DMS153 (cell line): Measurements from ENCODE around the gene TRANK1.

Source experiments
- DNase-seq: peaks from one replicate; lab custom pipeline; 2025; lab: John Stamatoyannopoulos, UW

Gene TRANK1

DNA sequence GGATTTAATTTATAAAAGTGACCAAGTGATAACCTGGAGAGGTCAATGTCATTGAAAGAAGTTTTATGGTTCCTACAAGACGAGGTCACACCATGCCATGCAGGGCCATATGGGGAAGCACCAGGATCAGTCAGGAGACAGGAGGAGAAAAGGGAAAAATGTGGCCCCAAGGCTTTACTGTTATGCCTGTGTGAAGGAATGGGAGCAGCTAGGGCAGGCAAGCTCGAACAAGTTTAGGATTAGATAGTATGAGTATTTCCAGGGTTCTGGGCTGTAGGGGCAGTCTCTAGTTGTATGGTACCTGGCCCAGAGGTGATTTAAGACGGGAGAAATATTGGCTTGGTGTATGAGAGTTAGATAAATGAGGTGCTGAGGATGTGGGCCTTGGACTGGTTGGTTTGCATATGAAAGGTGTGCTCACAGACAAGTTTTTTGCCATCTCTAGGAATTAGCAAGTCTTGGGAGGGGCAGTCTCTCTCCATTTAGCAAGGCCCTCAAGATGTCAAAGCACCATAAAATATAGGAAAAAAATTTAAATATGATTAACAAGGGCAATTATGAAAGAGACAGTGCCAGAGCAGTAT, 144.2 kb downstream of the TRANK1 start:
- no peak for DNase-seq

DNA sequence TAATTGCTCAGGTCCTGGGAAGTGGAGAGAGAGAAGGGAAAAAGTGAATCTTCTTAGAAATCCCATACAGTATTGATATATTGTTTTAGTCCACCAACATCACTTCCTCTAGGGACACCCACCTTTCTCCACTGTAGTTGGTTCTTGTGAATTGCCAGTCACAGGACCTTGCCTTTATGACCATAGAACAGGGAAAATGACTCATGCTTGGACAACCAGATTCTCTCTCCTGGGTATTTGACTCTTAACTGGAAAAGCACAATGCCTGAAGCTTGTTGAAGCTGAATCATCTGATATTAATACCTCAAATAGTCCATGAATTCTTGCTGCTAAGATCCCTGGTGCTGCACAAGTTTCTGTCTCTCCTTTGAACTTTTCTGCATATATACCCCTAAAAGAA, 148.0 kb downstream of the TRANK1 start:
- no peak for DNase-seq

DNA sequence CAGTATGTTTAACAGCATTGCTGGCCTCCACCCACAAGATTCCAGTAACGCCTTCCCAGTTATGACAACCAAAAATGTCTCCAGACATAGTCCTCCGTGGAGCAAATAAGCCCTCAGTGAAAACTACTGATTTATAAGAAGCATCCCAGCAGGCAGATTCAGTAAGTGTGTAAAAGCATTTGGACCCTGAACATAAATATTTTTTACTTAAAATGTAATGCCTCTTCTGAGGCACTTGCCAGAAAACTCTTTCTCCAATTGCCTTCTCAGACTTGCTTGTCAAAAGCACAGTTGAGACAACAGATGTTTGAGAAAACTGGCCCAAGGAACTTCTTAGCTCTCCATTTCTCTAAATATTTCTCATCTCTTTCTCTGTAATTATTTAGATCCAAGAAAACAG, 148.7 kb downstream of the TRANK1 start:
- DNase-seq: no peak

DNA sequence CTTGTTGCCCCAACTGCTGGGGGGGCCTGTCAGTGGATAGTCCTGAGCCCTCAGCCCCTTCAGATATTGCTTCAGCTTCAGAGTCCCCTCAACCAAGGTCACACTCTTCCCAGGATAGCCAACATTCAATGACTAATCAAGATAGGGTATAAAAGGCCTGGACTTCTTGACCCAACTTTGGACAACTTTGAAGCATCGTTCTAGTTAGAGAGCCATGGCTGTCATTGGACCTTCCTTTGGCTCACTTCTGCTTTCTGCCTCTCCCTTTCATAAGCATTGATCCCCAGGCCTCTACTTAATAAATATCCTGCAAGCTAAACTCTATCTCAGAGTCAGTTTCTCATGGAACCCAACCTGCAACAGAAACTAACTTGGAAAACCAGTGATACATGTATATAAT, 149.2 kb downstream of the TRANK1 start:
- no peak for DNase-seq

DNA sequence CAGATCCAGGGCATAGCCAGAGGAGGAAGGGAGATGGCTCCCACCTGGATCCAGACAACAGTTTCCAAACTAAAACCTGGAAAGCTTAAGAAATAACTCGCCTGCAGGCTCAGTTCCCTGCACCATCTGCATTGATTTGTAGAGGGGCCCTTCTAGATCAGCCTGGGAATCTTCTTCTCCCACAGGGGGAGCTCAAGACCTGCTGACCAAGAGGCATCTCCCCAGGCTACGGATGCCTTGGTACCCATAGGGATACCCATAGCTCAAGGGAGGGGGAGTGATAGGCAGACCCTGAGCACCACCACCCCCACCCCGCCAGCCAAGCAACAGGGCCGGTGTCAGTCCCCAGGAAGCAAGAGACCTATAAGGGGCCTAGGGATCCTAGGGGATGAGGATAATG, 152.5 kb downstream of the TRANK1 start:
- DNase-seq: no peak

DNA sequence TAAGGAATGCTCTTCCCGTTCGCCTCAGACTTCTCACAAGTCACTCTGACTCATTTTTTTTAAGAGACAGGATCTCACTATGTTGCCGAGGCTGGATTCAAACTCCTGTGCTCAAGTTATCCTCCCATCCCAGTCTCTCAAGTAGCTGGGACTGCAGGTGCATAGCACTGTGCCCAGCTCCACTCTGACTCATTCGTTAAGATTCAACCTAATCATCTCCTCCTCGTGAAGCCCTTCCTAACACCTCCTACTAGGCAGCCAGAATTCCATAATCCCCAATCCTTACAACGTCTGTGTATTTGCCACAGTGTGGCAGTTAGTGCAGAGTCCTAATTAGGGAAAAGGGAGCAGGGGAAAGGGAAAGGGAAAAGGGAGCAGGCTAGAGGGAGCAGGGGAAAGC, 154.1 kb downstream of the TRANK1 start:
- DNase-seq: no peak

DNA sequence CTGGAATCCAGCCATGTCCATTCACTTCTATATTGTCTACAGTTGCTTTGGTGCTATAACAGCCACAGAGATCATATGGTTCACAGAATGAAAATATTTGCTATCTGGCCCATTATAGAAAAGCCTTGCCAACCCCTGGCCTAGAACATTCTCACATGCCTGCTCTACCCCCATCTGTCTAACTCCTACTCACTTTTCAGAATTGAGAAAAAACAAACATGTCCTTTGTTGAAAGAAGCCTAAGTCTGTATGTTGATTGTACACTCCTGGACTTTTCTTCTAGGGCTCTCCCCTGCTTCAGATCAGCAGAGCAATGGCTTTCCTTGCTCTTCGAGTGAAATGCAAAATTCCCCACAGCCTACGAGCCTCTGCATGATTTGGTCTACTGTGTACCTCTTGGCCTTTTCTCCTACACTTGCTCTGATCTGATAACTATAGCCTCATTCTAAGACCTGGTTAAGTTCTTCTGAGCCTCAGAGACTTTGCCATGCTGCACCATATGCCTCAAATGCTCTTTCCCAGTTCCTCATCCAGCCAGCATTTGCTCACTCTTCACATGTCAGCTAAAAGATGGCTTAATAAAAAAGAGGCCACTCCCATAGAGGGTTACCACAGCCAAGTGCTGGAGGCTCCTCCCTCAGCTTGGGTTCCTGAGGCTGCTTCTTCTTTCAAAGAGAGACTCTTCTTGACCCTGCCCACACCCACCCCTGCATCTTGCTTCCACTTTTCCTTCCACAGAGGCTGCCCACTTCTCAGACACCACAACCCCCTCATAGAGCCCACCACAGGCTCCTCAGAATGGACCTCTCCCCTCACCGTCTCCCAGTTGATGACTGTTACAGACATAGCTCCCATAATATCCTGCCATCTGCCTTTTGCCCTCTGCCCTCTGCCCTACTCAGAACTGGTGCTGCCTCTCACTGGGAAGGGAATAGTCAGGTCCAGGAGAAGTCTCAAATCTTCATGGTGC, 157.6 kb downstream of the TRANK1 start:
- DNase-seq: no peak

DNA sequence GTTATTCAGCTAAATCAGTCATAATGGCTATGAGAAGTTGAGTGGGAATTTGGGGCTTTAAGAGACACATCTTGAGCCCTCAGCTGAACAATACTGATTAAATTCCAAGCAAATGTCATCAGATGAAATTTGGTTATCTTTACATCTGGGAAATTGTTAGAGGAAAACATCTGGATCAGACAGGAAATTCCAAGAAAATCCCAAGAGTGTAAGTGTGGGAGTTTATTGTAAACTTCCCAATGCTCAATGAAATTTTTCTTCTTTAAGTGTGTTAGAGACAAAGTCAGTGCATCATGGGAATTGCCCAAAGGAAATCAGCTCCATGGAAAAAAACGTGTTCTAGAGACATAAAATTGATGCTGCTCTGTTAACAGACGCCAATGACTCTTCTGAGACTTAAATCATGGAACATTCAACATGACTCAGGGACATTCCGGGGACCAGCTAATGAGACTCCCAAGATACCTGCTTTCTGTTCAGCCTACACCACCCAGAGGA, 160.7 kb downstream of the TRANK1 start:
- DNase-seq: no peak

DNA sequence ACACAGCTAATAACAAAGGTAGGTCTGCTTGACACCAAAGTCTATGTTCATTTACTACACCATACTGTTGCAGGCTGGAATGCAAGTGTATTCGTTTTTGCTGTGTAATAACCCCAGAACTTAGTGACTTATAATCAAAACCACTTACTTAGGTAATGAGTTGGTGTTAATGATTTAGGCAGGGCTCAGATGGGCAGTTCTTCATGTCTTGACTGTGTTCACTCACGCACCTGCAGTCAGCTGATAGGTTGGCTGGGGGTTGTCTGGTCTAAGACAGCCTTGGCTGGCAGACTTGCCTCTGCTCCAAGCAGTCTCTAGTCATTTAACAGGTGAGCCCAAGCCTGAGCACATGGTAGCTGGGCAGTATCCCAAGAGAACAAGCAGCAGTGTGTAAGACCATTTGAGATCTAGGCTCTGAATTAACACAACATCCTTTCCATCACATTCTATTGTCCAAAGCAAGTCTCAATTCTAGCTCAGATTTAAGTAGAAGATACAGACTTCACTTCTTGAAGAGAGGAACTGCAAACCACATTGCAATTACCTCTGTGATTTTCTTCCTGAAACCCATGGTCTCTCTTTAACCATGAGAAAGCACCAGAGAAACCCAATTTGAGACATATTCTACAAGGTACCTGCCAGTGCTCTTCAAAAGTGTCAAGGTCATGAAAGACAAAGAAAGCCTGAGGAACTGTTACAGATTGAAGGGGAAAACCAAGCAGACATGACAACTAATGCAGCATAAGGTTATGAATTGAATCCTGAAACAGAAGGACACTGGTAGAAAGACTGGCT, 167.2 kb downstream of the TRANK1 start:
- no peak for DNase-seq
